GM21717 (cell line): Measurements from ENCODE around the gene CDH13.

Experiments
- ATAC-seq: cut with Tn5 transposase; IDR thresholded peaks from one replicate; pipeline ENCODE4 v1.9.1; 2021; ENCODE audit warnings: mild to moderate bottlenecking, moderate library complexity; ENCODE audit not compliant: unreplicated experiment

Gene CDH13

DNA sequence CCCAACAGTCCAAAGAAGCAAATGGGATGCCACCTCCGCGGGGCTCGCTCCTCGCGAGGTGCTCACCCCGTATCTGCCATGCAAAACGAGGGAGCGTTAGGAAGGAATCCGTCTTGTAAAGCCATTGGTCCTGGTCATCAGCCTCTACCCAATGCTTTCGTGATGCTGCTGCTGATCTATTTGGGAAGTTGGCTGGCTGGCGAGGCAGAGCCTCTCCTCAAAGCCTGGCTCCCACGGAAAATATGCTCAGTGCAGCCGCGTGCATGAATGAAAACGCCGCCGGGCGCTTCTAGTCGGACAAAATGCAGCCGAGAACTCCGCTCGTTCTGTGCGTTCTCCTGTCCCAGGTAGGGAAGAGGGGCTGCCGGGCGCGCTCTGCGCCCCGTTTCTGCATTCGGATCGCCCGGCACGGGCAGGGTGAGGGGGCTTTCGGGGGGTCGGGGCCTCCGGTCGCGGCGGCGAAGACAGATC, at the start of gene CDH13:
Gene CDH13, plus strand, starts transcription at position 179 of the 471 bp plus-strand sequence.
- no peak for ATAC-seq

GRCh38 chr16:82580298-82580890, 46.4 kb upstream of the CDH13 start:
- ATAC-seq: no peak

- ATAC-seq: no peak
These were observed 43.8 kb upstream of the CDH13 start for GRCh38 chr16:82582975-82583374.

DNA sequence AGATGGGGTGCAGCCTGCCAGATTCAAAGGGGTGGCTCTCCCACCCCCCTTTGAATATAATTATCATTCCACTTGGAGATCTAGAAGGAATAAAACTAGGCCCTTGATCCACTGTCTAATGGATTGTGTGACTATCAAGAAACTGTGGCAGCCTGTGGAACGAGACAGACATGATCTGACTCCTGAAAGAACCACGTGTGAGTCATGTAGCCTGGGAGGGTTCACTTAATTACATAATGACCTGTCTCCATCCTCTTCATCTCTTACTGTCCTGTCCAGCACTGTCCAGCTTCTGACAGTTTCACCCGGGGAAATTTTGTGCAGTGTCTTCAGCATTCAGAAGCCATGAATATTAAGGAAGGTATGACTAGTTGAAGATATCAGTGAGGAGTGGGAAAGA, 43.3 kb upstream of the CDH13 start:
- no peak for ATAC-seq

DNA sequence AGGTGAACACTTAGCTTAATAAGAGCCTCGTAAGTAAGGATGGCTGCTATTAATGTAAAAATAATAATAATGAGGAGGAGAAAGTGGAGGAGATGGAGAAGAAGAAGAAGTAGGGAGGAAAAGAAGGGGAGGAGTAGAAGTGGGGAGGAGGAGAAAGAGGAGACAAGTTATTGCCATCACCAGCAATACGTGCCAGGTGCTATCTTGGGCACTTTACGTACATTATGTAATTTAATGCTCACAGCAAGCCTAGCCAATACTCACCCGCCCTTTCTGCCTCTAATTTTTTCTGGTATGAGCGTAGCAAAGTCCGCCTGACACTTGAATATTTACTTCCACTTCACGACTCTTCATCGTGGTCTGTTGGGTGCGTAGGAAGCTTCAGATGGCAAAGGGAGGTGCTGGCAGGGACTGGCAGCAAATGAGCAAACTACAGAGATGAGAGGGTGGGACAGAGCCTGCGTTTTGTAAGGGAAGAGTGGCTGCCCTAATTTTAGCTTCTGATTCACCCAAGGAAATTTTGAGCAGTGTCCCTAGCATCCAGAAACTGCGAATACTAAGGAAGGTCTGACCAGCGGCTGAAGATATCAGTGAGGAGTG, 42.1 kb upstream of the CDH13 start:
- no peak for ATAC-seq

- no peak for ATAC-seq
These were observed 41.1 kb upstream of the CDH13 start for GRCh38 chr16:82585675-82586074.

GRCh38 chr16:82586130-82586529, 40.6 kb upstream of the CDH13 start:
- ATAC-seq: no peak

DNA sequence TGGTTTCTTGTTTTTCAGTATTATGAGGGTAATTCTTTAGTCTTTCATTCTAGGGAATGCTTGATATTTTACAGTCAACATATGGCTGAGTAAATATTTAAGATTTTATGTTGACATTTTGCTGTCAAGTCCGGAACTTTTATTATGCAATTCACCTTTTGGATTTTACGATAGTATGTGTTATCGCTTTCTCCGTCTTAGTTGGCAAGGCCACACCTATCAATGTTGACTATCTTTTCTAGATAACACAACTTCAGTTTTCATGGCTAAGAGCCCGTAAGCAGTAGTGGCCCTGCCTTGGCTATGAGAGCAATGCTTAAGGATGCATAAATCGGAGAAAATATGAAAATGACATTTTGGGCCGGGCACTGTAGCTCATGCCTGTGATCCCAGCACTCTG, 39.5 kb upstream of the CDH13 start:
- no peak for ATAC-seq

DNA sequence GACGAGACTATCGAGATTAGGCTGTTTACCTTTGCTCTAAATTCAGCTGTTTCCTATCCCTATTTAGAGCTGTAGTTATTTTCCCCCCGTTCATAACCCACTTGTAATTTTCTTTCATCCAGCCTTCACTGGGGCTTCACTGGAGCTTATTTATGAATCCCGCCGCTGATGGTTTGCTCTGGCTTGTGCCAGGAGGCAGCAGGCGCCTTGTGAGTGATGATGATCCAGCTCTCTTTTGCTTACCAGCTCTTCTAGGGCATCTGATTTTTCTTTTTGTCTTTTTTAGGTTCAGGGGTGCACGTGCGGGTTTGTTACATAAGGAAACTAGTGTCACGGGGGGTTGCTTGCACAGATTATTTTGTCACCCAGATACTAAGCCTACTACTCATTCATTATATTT, 37.4 kb upstream of the CDH13 start:
- no peak for ATAC-seq

DNA sequence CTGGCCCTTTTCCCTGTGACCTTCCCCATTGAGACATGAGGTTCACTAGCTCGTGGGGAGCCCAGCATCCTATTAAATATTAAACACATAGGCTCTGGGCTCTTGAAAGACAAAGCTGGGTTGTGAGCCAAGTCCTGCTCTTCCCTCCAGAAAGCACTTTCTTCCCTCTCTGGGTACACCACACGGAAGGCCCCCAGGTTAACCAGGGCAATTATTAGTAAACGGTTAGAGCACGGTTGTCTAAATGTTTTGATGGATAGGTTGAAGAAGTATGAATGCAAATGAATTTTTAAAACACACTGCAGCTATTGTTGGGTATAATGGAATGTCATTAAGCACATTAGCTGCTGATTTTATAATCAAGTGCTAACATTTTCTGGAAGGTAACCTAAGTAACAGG, 32.7 kb upstream of the CDH13 start:
- no peak for ATAC-seq

DNA sequence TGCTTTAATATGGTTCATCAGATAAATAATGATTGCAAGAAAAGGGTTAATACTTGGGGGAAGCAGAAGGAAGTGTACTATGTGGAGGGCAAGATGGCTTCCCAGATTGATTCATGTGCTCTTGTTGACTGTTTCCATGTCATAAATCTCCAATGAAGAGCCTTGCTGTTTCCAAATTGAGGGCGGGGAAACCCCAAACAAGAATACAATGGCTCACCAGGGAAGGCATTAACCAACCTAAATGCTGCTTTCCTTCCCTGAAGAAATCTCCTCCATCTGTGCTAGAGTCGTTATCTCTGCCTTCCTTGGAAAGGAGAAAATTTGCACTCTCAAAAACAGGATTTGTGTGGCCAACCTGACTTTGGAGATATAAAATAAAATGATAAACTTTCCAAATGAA, 28.0 kb upstream of the CDH13 start:
- ATAC-seq: no peak

DNA sequence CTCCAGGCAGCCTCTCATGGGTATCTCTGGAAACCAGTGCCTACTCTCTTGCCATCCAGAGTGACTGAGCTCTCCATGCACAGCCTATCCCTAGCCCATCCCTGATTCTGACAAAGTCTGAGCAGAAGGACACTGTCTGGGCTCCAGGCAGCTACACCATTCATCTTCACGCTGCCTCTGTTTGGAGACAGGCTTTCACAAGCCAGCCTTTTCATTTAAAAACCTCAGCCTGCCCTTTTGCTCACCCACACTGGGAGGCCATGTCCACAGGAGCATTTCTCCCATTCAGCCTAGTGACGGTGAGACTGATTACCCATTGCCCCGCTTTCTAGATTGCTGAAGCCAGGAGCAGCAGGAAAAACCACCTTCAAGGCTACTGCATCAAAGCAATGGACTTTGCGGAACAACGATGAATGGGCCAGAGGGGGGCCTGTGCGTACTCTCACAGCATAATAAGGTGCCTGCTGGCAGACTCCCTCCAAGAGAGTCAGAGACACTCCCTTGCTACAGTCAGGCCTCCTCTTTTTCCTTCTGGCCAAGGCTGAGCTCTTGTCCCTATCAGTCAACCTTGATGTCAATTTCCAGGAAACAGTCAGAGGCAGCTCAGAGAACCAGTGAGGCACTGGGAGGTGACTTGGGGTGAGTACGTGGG, 24.7 kb upstream of the CDH13 start:
- ATAC-seq: no peak

DNA sequence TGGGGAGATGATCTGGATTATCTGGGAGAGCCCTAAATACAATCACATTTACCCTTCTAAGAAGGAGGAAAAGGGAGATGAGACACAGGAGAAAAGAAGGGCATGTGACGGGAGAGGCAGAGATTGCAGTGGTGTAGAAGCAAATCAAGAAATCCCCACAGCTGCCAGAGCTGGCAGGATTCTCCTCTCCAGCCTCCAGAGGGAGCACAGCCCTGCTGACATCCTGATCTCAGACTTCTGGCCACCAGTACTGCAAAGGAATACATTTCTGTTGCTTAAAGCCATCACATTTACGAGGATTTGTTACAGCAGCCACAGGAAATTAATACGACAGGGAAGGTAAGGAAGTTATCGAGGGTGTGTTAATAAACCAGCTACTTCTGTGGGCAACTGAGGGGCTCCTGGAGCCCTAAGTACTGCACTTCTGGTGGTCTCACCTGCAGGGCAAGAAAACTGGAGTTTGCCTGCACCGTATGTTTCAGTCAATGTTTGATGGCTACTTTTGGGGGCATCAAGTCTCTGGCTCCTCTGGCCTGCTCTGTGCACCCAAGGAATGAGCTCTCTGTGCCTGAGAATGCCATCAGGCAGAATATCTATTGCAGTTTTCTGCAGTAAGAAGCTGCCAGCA, 22.9 kb upstream of the CDH13 start:
- ATAC-seq: no peak

GRCh38 chr16:82605076-82605475, 21.7 kb upstream of the CDH13 start:
- no peak for ATAC-seq

DNA sequence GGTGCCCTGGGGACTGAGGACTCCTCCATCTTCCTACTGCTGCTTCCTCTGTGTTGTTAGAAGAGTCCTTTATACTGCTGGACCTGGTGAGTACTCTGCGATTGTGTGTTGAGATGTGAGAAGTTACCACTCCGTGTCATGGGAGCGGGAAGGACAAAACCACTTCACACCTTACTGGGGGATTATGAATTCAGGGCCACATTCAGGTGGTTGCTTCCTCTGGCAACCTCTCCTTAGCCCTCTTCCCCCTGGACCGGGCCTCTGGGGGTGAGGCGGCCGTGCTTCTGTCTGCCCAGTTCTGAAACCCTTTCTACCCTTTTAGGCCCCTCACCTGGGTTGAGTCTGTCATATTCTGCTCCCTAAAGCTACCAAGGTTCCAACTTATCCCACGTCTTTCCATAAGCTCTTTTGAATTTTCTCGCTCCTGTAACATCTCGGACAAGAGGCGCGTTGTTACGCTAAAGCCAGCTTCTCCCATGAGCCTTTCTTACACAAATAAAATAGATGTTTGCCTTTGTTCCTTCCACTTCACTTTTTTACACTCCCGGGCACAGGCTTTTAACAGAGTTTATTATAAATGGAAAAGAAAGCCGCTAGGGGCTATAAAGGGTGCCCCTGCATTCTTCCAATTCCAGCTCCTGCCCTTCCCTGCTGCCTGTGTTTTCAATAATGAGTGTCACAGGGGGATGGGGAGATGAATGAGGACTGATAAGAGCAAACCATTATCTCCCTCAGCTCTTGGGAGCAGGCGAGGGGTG, 20.7 kb upstream of the CDH13 start:
- ATAC-seq: no peak

GRCh38 chr16:82609140-82609539, 17.6 kb upstream of the CDH13 start:
- ATAC-seq: no peak

- ATAC-seq: no peak
These were observed 14.5 kb upstream of the CDH13 start for GRCh38 chr16:82612263-82612662.

DNA sequence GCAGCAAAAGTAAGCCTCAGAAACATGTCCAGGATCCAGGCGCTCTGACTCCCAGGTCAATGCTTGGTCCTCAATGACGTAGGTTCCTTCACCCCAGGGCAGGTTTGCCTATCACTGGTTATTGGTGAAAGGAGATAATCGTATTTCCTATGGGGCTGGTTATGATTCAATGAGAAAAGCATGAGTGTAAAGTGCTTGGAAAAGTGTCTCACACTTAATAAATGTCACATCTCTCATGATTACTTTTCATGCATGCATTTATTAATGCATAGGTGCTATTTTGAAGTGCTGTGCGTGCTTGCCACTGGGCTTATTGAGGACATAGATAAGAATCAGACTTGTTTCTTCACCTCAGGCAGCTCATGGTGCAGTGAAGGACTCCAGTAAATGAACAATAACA, 10.4 kb upstream of the CDH13 start:
- ATAC-seq: no peak

- ATAC-seq: no peak
These were observed 5.0 kb upstream of the CDH13 start for GRCh38 chr16:82621781-82622180.

- ATAC-seq: no peak
These were observed 3.5 kb upstream of the CDH13 start for GRCh38 chr16:82623241-82623640.
